ENCODE measurements around the gene ADAMTS20.

DNA sequence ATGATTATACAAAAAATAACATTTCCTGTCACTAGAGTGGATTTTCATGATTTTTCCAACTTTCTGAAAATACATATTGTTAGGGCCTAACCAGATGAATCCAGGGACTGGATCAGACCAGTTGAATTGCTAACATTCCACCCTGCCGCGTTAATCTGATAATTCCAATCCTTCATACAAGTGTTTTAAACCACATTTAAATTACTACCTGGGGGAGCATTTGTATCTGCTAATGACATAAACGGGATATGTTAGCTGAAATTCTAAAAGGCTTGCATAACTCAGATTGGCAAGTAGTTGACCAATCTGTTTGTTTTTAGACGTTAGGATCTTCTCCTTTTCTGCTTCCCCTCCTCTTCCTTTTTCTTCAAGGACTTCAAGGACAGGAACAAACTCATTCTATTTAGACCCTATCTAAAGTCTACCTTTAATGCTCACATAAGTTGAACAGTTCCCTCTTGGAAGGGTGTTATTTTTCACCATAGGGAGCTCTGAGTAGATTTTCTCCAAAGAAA, 239.0 kb downstream of the ADAMTS20 start:
- TF ChIP-seq, protein P1, sequence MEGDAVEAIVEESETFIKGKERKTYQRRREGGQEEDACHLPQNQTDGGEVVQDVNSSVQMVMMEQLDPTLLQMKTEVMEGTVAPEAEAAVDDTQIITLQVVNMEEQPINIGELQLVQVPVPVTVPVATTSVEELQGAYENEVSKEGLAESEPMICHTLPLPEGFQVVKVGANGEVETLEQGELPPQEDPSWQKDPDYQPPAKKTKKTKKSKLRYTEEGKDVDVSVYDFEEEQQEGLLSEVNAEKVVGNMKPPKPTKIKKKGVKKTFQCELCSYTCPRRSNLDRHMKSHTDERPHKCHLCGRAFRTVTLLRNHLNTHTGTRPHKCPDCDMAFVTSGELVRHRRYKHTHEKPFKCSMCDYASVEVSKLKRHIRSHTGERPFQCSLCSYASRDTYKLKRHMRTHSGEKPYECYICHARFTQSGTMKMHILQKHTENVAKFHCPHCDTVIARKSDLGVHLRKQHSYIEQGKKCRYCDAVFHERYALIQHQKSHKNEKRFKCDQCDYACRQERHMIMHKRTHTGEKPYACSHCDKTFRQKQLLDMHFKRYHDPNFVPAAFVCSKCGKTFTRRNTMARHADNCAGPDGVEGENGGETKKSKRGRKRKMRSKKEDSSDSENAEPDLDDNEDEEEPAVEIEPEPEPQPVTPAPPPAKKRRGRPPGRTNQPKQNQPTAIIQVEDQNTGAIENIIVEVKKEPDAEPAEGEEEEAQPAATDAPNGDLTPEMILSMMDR (conservative IDR thresholded peaks at IDR 0.05 in 1 of 2, IDR thresholded peaks at IDR 0.05 in 1 of 2; ENCODE audit: extremely low read depth in 1 of 2, insufficient read depth in 1 of 2, low read depth in 1 of 2, low read length in 2 of 2) = no peak
- no peak for TF ChIP-seq EZH2 (IDR thresholded peaks at IDR 0.05; ENCODE audit: borderline replicate concordance, low read length)
